ENCODE data around the gene GPR148.

GPR148 gene

DNA sequence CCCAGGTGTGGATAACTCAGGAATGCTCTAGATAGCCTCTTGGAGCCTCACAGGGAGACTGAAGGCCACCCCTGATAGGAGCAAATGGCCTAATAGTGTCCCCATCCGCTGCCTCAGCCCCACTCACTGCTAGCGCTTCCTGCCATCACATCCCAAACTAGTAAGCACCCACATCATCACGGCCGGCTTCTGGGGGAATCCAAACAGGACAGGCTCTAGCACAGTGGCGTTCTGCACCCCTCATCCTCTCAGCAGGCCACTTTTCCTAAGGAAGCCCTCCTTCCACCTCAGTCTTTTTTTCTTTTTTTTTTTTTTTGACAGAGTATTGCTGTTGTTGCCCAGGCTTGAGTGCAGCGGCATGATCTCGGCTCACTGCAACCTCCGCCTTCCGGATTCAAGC is 20.2 kb downstream of the GPR148 start:
- DNase-seq (ENCODE audit: low read depth in 4 of 4, low spot score in 1 of 4), result no peak

DNA sequence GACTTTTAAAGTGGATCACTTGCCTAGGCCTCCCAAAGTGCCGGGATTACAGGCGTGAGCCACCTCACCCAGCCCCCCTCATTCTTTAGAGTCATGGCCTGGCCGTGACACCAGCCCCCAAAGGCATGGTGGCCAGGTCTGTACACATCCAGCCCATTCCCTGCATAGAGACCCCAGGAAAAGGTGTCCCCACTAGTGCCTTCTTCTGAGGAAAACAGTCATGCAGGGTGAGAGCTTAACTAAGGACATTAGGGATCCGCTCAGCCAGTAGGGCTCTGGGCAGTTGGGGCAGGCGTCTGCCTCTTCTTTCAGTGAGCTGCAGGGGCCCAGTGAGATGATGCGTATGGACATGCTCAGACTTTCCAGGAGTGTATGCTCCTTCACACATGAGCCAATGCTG is 20.8 kb downstream of the GPR148 start:
- no peak for DNase-seq (ENCODE audit: low read depth in 4 of 4, low spot score in 1 of 4)

DNA sequence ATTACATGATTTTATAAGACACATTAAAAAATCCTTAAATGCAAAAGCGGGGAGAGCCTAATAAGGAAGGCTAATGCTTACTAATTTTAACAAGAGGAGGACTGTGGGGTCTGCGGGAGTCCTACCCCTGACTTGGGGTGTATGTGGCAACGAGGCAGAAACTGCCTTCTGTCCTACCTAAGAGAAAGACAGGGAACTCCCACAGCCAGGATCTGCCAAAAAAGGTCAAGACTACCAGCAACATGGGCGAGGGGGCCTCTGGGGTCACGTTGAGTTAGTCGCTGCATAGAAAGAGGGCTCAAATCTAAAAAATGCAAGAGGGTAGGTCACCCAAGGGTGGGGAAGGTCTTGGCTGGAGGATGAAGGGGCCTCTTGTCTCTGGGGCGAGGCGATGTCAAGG is 25.9 kb downstream of the GPR148 start:
- no peak for DNase-seq (ENCODE audit: low read depth in 4 of 4, low spot score in 1 of 4)

DNA sequence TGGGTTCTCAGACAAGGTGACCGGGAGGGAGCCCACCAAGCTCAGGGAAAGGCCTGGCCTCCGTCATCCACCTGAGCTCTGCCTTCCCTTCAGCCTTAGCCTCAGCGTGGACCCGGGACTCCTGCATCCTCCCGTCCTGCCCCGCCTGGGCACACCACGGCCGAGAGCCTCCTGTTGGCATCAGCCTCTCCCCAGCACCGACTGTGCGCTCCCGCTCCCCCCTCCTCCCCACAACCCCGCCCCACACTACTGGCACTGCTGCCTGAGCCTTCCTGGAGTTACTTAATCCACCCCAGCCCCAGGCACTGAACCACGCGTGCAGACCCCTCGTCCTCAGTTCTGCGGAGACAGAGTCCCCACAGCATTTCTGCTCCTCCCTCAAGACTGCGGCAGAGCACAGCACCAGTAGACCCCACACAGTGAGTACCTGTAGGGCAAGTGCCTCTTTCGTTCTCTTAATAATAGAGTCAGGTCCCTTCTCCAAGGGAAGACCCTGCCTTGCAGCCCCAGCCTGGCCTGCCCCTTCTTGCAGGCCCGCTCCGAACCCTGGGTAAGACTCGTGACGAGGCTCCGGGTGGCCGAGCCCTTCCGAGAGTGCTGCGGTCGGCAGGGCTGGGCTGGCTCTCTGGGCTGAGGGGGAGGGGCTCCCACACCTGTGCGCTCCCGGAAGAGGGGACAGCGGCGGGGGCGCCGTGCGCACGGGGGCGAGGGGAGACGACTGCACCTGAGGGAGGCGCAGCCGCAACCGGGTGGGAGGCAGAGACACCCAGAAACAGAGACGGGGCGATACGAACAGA is 26.6 kb downstream of the GPR148 start, which contains the start of gene AMER3:
Gene AMER3 (plus strand): TSS at position 285 of the 797 bp plus-strand sequence. CDS start 6,533 bp downstream, outside the sequence.
- no peak for DNase-seq (ENCODE audit: low read depth in 4 of 4, low spot score in 1 of 4)

DNA sequence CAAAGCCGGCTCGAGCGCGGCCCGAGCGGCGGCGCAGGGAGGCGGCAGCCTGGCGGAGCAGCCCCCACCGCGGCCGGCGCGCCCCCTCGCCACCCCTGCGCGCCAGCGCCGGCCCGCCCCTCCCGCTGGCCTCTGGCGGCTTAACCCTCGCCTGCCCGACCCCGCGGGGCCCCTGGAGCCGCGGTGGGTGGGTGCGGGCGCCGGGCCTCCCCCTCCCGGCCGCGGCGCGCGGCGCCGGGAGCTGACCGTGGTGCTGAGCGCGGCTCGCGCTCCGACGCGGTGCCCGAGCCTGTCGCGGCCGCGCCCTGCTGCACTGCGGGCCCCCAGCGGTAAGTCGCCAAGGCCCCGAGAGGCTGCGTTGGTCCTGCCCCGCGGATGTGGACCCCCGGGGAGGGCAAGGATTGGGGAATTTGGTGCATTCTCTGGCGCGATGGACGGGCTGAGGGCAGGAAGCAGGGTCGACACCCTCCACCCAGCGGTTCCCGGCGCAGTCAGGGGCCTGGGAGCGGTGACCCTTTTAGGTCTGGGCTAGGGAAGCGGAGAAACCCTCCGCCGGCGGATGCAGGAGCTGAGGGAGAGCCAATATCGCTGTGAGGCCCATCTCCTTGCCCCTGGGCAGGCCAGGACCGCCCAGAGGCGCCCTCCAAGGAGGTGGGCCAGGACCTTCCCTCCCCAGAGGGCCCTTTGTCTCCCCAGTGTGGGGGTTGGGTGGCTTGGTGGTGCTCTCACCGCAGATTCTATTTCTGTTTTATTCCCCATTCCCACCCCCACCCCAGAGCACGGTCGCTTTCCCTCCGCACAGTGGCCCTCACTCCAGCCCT is 27.4 kb downstream of the GPR148 start:
- peak in 3 of 4 experiments; percentile 4 to 7 (median 6) for DNase-seq (ENCODE audit: low read depth in 4 of 4, low spot score in 1 of 4)

DNA sequence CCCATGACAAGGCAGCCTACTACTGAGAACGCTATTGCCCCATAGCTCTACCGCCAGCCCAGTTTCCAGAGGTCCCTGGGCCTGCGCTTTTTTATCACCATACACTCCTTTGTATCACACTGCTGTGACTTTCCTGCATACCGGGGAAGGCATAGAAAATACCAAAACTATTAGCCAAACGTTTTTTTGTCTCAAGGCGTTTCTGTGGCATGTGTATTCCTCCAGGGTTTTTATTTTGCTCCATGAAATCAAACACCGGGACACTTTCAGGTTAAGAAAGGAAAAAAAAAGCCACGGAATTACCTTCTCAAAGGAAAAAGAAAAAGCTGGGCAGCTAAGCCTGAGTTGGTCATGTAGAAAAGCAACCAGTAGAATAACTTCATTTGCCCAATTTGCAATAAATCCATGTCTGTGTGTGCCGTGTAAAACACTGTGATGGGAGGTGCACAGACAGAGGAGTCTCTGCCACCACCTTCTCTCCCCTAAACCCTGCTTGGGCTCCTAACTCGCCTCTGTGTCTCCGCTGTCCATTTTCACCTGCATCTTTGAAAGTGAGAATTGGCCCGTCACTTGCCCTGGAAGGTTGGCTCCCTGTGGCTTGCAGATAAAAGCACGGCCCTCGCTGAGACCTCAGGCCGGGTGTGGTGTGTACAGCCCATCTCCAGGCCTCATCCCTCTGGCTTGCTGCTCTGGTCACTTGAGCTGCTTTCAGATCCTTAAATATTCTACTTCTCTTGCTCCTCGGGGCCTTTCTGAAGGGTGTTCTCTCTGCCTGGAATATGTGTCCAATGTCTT is 28.2 kb downstream of the GPR148 start:
- no peak for DNase-seq (ENCODE audit: low read depth in 4 of 4, low spot score in 1 of 4)

DNA sequence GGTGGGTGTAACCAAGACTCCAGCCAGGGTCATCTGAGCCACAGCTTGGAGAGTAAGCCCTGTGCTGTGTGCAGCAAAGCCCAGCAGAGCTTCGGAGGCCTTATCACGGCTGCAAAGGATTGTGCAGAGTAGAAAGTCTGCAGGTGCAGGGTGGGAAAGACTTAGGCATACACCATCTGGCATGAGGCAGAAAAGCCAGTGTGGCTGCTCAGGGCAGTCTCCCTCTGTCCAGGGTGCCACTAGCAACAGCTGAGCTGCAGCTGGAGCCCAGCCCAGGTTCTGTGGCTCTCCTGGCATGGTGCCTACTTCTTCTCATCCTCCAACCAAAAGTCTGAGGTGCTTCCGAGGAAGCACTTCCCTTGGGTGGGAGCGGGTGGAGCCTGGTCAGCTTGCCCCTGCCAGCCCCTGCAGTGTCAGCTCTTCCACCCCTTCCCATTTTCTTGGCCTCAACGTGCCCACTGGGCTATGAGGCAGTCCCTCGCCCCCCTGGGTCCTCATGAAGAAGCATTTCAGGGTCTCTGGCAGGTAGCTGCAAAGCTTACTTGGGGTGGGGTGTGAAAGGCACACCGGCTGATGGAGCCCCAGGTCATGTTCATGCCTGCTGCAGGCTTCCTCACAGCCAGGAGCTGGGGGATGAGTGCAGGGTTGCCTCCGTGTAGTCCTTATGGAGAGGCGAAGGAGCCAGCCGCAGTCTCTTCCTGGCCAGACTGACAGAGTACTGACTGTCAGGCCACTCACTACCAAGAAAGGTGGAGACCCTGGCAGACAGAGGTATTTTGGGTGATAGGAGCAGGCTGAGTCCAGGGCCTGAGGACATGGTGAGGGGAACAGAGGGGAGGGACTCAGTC is 31.3 kb downstream of the GPR148 start:
- no peak for DNase-seq (ENCODE audit: low read depth in 4 of 4, low spot score in 1 of 4)

DNA sequence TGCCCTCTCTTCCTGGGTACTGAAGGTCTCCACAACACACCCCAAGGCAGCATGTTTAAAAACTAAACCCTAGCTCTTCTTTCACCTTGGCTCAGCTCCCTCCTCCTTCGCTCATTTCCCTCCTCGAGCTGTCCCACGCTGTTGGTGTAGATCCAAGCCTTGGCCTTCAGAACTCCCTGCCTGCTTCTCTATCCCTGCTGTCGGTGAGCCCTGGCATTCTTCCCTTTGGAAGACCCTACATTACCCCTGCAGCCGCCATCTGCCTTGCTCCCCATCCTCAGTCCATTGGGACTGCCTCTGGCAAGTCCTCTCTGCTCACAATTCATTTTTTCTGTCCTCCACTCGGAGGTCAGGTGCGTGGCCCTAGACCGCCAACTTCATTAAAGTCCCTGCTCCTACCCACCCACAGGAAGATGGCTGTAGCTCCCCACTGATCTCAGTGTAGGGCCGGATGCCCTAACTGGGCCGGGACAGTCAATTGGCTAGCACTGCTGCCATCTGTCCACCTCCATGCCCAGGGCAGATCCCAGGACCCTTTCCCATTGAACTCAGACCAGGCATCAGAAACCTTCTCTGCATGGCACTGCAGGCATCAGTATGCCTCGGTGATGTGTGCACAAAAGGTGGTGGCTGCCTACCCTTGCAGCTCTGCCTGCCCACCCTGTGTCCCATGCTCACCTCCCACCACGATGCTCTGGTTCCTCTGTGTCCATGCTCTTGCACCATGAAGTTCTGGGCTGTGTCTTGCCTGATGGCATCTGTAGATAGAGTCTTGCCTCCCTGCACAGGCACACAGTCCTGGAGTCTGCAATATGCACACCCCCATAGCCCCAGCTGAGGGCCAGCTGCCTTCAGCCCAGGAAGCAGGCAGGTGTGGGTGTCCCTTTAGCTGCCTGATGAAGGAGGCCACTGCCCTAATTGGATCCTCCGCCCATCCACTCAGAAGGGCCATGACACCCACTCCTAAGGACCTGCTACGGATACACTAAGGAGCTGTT is 32.2 kb downstream of the GPR148 start:
- no peak for DNase-seq (ENCODE audit: low read depth in 4 of 4, low spot score in 1 of 4)

DNA sequence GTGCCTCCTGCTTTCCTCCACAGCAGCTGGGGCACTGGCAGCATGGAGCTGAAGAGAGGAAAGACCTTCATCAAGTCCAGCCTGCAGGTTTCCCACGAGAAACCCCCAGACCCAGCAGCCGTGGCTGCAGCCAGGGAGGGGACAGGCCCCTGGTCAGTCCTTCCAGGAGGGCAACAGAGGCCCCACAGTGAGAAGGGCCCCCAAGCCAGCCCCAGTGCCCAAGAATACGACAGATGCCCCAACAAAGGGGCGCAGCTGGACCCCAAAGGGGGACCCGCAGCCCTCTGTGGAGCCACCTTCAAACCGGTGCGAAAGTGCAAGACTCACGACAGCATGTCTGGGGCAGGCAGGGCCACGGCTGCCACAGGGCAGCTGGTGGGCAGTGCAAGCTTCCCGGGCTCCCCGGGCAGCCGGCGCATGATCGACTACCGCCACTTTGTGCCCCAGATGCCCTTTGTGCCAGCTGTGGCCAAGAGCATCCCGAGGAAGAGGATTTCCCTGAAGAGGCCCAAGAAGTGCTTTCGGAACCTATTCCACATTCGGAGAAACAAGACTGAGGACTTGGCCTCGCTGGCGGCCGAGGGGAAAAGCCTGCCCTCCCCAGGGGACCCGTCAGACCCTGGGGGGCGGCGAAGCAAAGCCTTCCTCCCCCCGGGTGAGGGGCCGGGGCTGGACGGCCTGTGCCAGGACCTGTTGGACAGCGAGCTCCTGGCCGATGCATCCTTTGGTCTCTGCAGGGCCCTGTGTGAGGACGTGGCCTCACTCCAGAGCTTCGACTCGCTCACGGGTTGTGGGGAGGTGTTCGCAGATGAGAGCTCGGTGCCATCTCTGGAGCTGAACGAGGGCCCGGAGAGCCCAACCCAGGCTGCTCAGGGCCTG is 33.4 kb downstream of the GPR148 start:
- no peak for DNase-seq (ENCODE audit: low read depth in 4 of 4, low spot score in 1 of 4)

DNA sequence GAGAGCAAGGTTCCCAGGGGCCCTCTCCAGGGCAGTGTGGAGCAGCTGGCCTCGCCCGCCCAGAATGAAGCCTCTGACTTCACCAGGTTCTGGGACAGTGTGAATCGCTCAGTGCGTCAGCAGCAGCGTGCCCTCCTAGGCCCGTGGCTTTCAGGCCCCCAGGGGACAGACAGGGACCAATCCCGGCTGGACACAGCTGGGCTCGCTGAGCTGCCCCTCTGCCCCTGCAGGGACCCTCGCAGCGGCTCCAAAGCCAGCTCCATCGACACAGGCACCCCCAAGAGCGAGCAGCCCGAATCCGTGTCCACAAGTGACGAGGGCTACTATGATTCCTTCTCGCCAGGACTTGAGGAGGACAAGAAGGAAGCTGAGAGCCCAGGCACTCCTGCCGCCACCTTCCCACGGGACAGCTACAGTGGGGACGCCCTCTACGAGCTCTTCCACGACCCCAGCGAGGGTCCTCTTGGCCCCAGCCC is 34.1 kb downstream of the GPR148 start:
- no peak for DNase-seq (ENCODE audit: low read depth in 4 of 4, low spot score in 1 of 4)

DNA sequence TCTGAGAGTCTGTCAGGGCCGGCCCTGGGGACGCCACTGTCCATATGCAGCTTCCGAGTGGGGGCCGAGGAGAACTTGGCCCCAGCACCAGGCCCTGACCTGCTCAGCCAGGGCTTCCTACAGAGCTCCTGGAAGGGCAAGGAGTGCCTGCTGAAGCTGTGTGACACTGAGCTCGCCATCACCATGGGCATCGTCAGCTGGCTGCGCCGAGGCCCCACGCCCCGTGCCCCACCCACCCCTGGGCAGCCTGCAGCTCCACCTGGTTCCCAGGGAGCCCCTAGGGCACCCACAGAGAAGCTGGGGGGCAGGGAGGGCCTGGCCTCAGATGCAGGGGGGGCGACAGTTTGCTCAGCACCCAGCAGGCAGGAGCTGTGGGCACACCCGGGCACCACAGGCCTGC is 34.5 kb downstream of the GPR148 start:
- no peak for DNase-seq (ENCODE audit: low read depth in 4 of 4, low spot score in 1 of 4)

DNA sequence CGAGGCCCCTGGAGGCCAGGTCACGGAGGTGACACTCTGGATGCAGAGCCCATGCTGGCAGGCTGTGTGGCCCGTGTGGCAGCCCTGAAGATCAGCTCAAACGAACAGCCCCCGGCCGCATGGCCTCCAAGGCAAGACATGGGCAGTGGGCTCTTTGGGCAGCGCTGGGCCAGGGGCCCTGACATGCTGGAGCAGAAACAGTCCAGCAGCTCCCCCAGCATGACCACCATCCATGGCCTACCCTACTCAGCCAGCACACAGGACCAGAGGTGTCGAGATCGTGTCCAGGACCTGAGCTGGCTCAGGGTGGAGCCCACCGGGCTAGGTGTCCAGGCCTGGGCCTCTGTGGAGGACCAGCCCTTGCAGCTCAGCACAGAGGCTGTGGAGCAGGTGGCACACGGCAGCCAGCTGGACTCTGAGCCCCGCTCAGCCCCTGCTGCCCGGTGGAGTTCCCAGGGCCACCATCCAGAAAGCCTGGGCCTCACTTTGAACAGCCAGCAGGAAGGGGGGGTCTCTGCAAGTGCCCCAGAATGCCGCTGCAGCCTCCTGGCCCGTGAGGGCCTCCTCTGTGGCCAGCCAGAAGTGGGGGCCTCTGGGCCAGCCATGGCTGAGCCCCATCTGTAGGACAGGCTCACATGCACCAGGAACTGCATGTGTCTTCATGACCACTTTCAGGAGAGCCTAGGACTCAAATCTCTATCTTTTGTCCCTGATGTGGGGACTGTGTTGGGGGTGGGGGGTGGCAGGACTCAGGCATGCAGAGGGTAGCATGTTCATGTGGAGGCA is 35.4 kb downstream of the GPR148 start:
- DNase-seq (ENCODE audit: low read depth in 4 of 4, low spot score in 1 of 4), result no peak

DNA sequence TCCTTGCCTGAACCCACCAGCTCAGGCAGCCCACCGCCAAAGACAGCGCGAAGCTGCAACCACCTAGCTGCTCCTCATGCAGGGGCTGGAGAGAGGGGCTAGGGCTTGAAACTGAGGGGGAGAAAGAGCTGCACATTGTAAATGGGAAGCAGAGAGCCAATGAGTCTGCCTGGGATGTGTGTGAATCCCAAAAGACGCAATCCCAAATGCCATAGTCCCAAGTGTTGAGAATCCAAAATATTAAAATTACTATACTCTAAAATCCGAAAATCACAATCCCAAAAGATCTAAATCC is 35.9 kb downstream of the GPR148 start:
- DNase-seq (ENCODE audit: low read depth in 4 of 4, low spot score in 1 of 4), result no peak

DNA sequence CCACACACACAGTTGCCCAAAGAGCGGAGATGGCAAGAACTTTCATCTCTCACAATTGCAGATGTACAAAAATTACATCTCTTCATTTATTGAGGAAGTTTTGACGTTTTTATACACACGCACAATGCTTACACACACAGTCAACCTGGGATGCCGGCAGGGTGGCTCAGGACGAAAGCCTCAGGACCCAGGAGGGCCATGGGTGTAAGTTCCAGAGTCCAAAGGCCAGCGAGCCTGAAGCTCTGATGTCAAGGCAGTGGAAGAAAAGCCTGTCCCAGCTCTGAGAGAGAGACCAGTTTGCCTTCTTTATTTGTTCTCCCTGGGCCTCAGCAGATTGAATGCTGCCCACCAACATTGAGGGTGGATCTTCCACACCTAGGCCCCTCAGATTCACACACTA is 36.6 kb downstream of the GPR148 start:
- no peak for DNase-seq (ENCODE audit: low read depth in 4 of 4, low spot score in 1 of 4)

DNA sequence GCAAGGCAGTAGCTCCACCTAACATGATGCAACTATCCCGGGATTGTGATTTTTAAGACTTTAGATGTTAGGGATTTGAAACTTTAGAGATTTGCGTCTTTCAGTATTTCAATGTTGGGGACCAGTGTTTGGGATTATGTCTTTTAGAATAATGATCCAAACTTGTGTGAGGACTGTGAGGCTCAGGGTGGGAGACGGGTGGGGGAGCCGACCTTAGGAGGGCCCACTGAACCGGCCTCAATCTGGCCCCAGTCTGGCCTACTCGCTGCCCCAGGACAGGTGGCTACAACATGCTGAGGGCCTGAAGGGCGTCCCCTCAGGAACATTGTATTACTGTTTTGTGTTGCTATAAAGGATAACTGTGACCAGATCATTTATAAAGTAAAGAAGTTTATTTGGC is 37.2 kb downstream of the GPR148 start:
- DNase-seq (ENCODE audit: low read depth in 4 of 4, low spot score in 1 of 4), result no peak

DNA sequence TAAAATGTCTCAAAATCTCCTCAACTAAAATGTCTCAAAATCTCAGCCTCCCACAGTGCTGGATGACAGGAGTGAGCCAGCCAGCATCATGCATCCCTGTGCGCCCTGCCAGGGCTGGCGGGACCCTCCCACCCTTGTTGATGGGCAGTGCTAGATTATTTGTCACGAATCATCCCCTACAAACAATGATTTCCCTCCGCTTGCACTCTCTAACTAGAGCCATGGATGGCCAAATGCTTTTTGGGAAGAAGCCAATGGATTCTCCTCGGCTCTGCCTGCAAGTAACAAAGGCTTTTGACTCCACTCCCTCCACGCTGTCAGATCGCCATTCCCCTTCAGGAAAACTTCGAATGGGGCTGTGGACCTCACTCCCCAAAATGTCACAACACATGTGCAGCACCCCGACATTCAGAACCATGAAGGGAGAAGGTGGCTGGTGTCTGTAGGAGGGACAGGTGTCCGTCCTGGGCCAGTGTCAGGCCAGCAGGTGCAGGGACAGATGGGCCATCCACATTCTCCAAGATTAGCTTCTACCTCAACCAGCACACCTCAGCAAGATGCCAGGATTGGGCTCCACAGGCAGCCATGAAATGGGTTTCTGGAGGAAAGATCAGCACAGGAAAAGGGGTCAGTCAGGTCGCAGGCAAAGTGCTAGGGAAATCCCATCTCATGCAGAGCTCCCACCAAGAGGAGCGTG is 38.0 kb downstream of the GPR148 start:
- no peak for DNase-seq (ENCODE audit: low read depth in 4 of 4, low spot score in 1 of 4)

DNA sequence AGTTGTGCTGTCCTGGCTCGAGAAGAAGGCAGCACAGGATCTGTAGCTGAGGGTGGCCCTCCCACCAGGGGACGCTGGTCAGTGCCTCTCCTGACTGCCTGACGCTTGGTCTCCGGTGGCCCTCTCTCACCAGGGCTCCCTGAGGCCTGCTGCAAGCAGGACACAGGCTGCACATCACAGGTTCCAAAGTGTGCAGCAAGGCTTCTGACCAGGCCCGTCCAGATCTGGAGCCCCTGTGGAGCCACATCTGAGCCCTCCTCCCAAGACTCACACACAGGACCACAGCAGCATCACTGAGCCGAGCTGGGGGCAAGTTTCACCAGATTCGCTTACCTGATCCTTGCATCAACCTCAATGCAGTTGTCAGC is 38.5 kb downstream of the GPR148 start:
- DNase-seq (ENCODE audit: low read depth in 4 of 4, low spot score in 1 of 4), result no peak

Measured in stimulated activated CD4-positive, alpha-beta T cell treated with anti-CD3 and anti-CD28 coated beads, Interleukin-1b, Interleukin-23, amount 100 ng/mL, for 24 hours (primary cell).